ENCODE measurements around the gene CAST. TPM values are rescaled to one million over a fixed set of nuclear protein-coding genes. Genes with fewer than 3 reads are reported as not detected.
"Not testable (repeated sequence)": the region's sequence is repeated elsewhere in the genome, so short reads cannot be mapped to it uniquely, and the experiment has no call there.

CAST gene
- total RNA-seq, 1 donor from 2014 or later, result 287 TPM

- no peak overlapping the region for H3K4me3 Mint-ChIP-seq (ENCODE audit: unreplicated experiment)
- H3K4me3 ChIP-seq (ENCODE audit: insufficient read depth, low read depth, low read length), result no peak overlapping the region
- no peaks in the 10 kb centered on the region for H3K27me3 Mint-ChIP-seq (ENCODE audit: low read depth, unreplicated experiment)
- TF ChIP-seq CTCF (IDR thresholded peaks at IDR 0.05; ENCODE audit: insufficient read depth, low read depth, low read length), result no peak
- TF ChIP-seq EZH2 (IDR thresholded peaks at IDR 0.05; ENCODE audit: insufficient read depth, low read length), result no peak
- no peaks in the 10 kb centered on the region for H3K9me3 Mint-ChIP-seq (ENCODE audit: unreplicated experiment)
- peaks cover 8% of the 10 kb centered on the region for H3K36me3 ChIP-seq (ENCODE audit: insufficient read depth, low read length)
- no peak for DNase-seq (ENCODE audit: low read depth)
- peaks cover 9% of the 10 kb centered on the region for H3K4me1 ChIP-seq (ENCODE audit: insufficient read depth, low read length)
- H3K4me2 ChIP-seq (ENCODE audit: low read length), result no peak overlapping the region
- H4K20me1 ChIP-seq (ENCODE audit: insufficient read depth, low read length), result no peaks in the 10 kb centered on the region
- H2AFZ ChIP-seq (ENCODE audit: low read depth, low read length), result no peak overlapping the region
- no peak overlapping the region for H3K27ac Mint-ChIP-seq (ENCODE audit: unreplicated experiment)
- no peak for FAIRE-seq
- H3K9me3 ChIP-seq (ENCODE audit: insufficient read depth, low read depth, low read length), result no peaks in the 10 kb centered on the region
- H3K36me3 Mint-ChIP-seq (ENCODE audit: low read depth, unreplicated experiment), result peaks cover 38% of the 10 kb centered on the region
- H3K27me3 ChIP-seq (ENCODE audit: insufficient read depth, low read length), result no peaks in the 10 kb centered on the region
- no peaks in the 10 kb centered on the region for H3K79me2 ChIP-seq (ENCODE audit: insufficient read depth, low read length)
- no peak overlapping the region for H3K27ac ChIP-seq (ENCODE audit: low read depth, low read length)
- peaks cover 9% of the 10 kb centered on the region for H3K4me1 Mint-ChIP-seq (ENCODE audit: low read depth, unreplicated experiment)
- H3K9ac ChIP-seq (ENCODE audit: low read length), result no peak overlapping the region
Measured at GRCh38 chr5:96795626-96796025, 133.4 kb downstream of the CAST start.

GRCh38 chr5:96796434-96796833 lies 134.3 kb downstream of the CAST start:
- Histone ChIP-seq H3K4me2 (ENCODE audit: low read length) (no peak overlapping the region), H2AFZ (ENCODE audit: low read depth, low read length) (no peak overlapping the region), H3K9ac (ENCODE audit: low read length) (no peak overlapping the region), H3K9me3 (ENCODE audit: insufficient read depth, low read depth, low read length) (no peaks in the 10 kb centered on the region), H3K79me2 (ENCODE audit: insufficient read depth, low read length) (no peaks in the 10 kb centered on the region), H3K4me1 (ENCODE audit: insufficient read depth, low read length) (peaks cover 2% of the 10 kb centered on the region), H3K36me3 (ENCODE audit: insufficient read depth, low read length) (peaks cover 8% of the 10 kb centered on the region), H3K27me3 (ENCODE audit: insufficient read depth, low read length) (no peaks in the 10 kb centered on the region), H3K27ac (ENCODE audit: low read depth, low read length) (no peak overlapping the region), H4K20me1 (ENCODE audit: insufficient read depth, low read length) (no peaks in the 10 kb centered on the region), H3K4me3 (ENCODE audit: insufficient read depth, low read depth, low read length) (no peak overlapping the region)
- no peak overlapping the region for H3K4me3 Mint-ChIP-seq (ENCODE audit: unreplicated experiment)
- H3K9me3 Mint-ChIP-seq (ENCODE audit: unreplicated experiment), result no peaks in the 10 kb centered on the region
- no peak overlapping the region for H3K27ac Mint-ChIP-seq (ENCODE audit: unreplicated experiment)
- DNase-seq (ENCODE audit: low read depth) (no peak), FAIRE-seq (no peak)
- H3K27me3 Mint-ChIP-seq (ENCODE audit: low read depth, unreplicated experiment), result no peaks in the 10 kb centered on the region
- peaks cover 38% of the 10 kb centered on the region for H3K36me3 Mint-ChIP-seq (ENCODE audit: low read depth, unreplicated experiment)
- peaks cover 2% of the 10 kb centered on the region for H3K4me1 Mint-ChIP-seq (ENCODE audit: low read depth, unreplicated experiment)
- TF ChIP-seq CTCF (IDR thresholded peaks at IDR 0.05; ENCODE audit: insufficient read depth, low read depth, low read length), result no peak
- TF ChIP-seq EZH2 (IDR thresholded peaks at IDR 0.05; ENCODE audit: insufficient read depth, low read length), result no peak

- not testable (repeated sequence) for H3K27ac ChIP-seq (ENCODE audit: low read depth, low read length); H3K4me1 ChIP-seq (ENCODE audit: insufficient read depth, low read length); H3K4me3 ChIP-seq (ENCODE audit: insufficient read depth, low read depth, low read length); H3K36me3 ChIP-seq (ENCODE audit: insufficient read depth, low read length); H3K9ac ChIP-seq (ENCODE audit: low read length); H2AFZ ChIP-seq (ENCODE audit: low read depth, low read length); H3K4me2 ChIP-seq (ENCODE audit: low read length); FAIRE-seq; DNase-seq (ENCODE audit: low read depth); H3K9me3 ChIP-seq (ENCODE audit: insufficient read depth, low read depth, low read length); H3K9me3 Mint-ChIP-seq (ENCODE audit: unreplicated experiment); H3K79me2 ChIP-seq (ENCODE audit: insufficient read depth, low read length); H3K4me3 Mint-ChIP-seq (ENCODE audit: unreplicated experiment); H3K27me3 ChIP-seq (ENCODE audit: insufficient read depth, low read length); H3K27ac Mint-ChIP-seq (ENCODE audit: unreplicated experiment); H4K20me1 ChIP-seq (ENCODE audit: insufficient read depth, low read length); H3K27me3 Mint-ChIP-seq (ENCODE audit: low read depth, unreplicated experiment); H3K4me1 Mint-ChIP-seq (ENCODE audit: low read depth, unreplicated experiment)
- H3K36me3 Mint-ChIP-seq (ENCODE audit: low read depth, unreplicated experiment), result peaks cover 31% of the 10 kb centered on the region
Measured at GRCh38 chr5:96801718-96802117, 139.5 kb downstream of the CAST start.

Data from astrocyte (in vitro differentiated cells and primary cell).